HCT116 (cell line): ENCODE results near the gene RND3.

Experiments
- ATF3 ChIP-seq: IDR thresholded peaks from 2 replicates; pipeline ENCODE4 v1.6.1; 2012
- CEBPB ChIP-seq: IDR thresholded peaks from 2 replicates; pipeline ENCODE4 v1.6.1; 2012; ENCODE audit warnings: low read depth
- CTCF ChIP-seq, 3 experiments: fragments of 200-600 bp in 1 of 3; sonication (generic) in 1 of 3; IDR thresholded peaks in 2 of 3; conservative IDR thresholded peaks in 1 of 3; 2 replicates each; pipeline ENCODE4 v1.5.1; 2012 to 2017; ENCODE audit warnings: low read depth in 2 of 3, low read length in 2 of 3, antibody characterized with exemption in 1 of 3, borderline replicate concordance in 1 of 3, control low read depth in 1 of 3, mild to moderate bottlenecking in 1 of 3, mixed read lengths in 1 of 3, mixed run types in 1 of 3, moderate library complexity in 1 of 3; ENCODE audit not compliant: insufficient read depth in 1 of 3
- EZH2 ChIP-seq: fragments of 200-600 bp; sonication (generic); IDR thresholded peaks from 2 replicates; pipeline ENCODE4 v1.6.1; 2017; ENCODE audit warnings: antibody characterized with exemption, mixed run types
- EZH2phosphoT487 ChIP-seq: fragments of 200-600 bp; IDR thresholded peaks from 2 replicates; pipeline ENCODE4 v1.6.1; 2018; ENCODE audit warnings: antibody characterized with exemption, borderline replicate concordance
- JUND ChIP-seq: IDR thresholded peaks from 2 replicates; pipeline ENCODE4 v1.6.1; 2012
- POLR2A ChIP-seq: IDR thresholded peaks from 2 replicates; pipeline ENCODE4 v1.7.0; 2011; ENCODE audit warnings: borderline replicate concordance; ENCODE audit not compliant: insufficient read depth, insufficient read length; ENCODE audit errors: extremely low read depth
- POLR2AphosphoS5 ChIP-seq: IDR thresholded peaks from 2 replicates; pipeline ENCODE4 v1.6.1; 2011; ENCODE audit warnings: mild to moderate bottlenecking, low read depth, low read length, moderate library complexity
- RAD21 ChIP-seq: IDR thresholded peaks from 2 replicates; pipeline ENCODE4 v1.6.1; 2012; ENCODE audit warnings: low read depth, mild to moderate bottlenecking
- REST ChIP-seq: IDR thresholded peaks from 2 replicates; pipeline ENCODE4 v1.6.1; 2012; ENCODE audit warnings: low read depth
- SRF ChIP-seq: IDR thresholded peaks from 2 replicates; pipeline ENCODE4 v1.6.1; 2012; ENCODE audit warnings: low read depth
- ZNF274 ChIP-seq: fragments of 200-500 bp; sonication (Bioruptor generic); IDR thresholded peaks from 2 replicates; pipeline ENCODE4 v1.6.1; 2014; ENCODE audit warnings: mild to moderate bottlenecking, low read depth, low read length, inconsistent platforms

GRCh38 chr2:150495993-150496627 is 8.6 kb upstream of the RND3 start:
- TF ChIP-seq POLR2AphosphoS5 = no peak
- no peak for TF ChIP-seq EZH2
- no peak for TF ChIP-seq ATF3
- no peak for TF ChIP-seq CTCF (IDR thresholded peaks at IDR 0.05 in 2 of 3, conservative IDR thresholded peaks at IDR 0.05 in 1 of 3; ENCODE audit: borderline replicate concordance in 1 of 3, insufficient read depth in 1 of 3, low read depth in 2 of 3, low read length in 2 of 3)
- TF ChIP-seq CEBPB = no peak
- no peak for TF ChIP-seq JUND
- no peak for TF ChIP-seq POLR2A
- TF ChIP-seq REST = no peak
- no peak for TF ChIP-seq RAD21
- no peak for TF ChIP-seq EZH2phosphoT487
- no peak for TF ChIP-seq SRF
- TF ChIP-seq ZNF274 = no peak
